Hippocampal formation (tissue), 2 donors: ENCODE data around the gene FTCDNL1.

Source experiments
- DNase-seq, 2 donors: peaks; one replicate each; lab custom pipeline; 2025; lab: John Stamatoyannopoulos, UW

Gene FTCDNL1

DNA sequence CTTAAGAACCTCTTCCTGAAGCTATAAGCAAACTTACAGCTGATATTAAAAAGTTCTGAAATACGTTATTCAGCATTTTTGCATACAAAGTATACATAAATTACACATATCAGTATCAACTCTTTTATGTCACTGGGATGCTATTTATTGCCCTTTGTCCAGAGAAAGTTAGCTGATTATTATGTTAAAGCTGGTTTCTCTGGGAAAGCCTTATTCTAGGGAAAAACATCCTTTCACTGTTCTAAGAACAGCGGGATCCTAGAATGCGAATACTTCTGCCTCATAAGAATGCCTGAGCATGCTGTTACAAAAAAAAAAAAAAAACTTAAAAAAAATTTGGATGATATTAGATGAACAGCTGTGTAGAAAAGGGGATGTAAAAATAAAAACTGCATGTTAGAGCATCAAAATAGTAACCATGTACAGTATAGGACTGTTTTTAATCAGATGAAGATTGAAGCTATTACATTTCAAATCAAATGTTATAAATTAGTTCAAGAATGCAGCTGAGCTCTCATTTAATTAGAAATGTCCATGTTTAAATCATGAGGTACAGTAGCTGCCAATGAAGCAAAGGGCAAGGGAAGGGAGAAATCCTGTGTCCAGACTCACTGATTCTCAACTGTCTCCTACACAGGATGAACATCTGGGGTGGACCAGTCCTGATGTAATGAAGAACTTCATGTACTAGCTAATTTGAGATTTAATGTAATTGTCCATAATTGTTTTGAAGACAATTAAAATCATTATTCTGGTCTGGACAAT is 8.2 kb downstream of the FTCDNL1 start:
- DNase-seq: no peak

DNA sequence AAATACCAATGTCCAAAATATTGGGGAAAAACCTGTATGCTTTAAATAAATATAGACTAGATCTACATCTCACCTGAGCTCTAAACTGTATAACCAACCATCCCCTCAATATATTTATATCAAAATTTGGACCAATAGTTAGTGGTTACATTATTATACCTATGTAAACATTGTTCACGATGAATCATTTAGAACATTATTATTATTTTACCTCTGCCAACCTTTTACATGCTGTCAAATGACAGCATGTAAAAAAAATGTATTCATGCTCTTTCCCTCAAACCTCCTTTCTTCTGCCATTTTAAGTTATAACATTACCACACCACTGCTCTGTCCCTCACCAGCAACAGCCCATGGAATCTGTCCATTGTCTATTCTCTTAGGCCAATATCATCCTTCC is 9.6 kb downstream of the FTCDNL1 start:
- no peak for DNase-seq

DNA sequence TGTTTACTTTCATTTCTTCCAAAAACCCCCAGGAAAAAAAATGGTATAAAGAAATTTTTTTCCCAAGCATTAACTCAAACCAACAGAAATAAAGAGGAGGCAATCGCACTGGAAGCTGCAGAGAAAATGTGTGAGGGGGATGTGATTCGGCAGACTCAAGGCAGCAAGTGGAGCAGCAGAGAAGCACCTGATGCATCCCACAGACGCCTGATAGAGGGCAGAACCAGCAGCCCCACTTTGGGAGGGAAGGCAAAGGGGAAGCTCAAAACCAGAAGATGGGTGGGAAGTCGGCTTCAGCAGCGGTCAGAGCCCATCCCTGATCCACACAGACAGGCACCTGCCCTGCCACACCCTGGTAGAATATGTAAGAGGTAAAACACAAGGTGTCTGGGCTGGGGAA is 12.6 kb downstream of the FTCDNL1 start:
- no peak for DNase-seq

DNA sequence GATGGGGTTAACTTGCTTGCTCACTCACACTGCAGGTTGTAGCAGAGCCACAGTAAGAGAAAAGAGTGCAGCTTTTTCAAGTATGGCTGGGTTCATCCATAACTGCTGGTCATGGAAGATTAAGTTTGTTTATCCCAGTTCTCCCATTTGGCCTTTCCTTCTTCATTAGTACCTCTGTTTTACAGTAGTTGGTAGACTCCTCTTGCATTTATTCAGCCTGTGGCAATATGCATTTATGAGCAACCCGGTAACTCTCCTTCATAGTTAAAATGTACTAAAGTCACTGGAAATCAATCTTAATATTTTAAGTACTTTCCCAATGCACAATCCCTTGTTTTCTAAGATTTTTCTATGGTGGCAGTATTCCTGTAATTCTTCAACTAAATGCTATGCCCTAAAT is 14.0 kb downstream of the FTCDNL1 start:
- DNase-seq: no peak

DNA sequence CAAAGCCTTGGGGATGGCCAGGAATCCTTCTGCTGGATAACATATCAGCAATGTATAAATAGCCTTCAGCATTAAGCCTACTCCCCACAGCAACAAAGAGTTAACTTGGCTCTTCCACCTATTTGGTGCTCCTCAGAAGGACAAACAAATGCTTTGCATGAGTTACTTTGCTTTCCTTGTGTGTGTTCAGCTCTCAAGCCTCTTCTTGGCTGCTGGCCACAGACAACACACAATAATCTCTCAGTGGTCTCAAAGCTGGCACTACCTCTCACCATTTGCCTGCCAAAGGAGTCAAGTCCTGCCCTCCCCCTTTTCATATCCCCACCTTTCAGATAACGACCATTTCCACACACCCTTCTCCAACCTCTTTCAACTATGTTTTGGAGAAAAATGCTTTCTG is 17.5 kb downstream of the FTCDNL1 start:
- DNase-seq: peak; percentile 48 to 67

DNA sequence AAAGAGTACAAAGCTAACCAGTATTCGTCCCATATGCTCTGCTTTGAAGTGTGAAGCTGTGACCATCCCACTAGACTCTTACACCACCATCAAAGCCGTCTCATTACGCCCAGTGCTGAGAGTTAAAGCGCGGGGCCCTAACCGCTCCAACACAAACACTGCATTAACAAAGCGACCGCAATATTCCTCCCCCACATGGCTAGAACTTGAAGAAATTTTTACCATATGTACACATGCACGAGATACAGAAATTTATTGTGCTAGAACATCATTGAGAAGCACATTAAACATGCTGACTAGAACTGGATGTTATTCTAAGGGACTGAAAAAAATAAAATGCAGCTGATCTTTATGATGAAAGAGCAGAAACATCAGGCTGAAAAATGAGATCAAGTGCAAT is 20.5 kb downstream of the FTCDNL1 start:
- DNase-seq: no peak

DNA sequence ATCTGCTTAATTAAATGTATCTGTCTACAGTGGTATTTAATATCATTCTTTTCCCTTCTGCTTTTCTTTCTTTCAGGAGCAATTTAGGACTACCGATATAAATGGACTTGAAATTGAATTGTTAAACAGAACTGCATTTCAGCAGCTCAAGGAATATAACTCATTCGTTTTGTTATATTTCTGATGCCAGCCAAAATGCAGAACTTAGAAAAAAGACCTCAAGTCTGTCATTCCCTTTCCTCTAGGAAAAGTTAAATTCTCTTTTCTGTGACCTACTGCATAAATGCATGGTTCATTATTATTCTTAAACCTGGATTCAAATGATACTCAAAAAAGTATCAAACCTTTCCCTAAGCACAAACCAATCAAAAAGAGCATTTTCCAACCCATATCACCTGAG is 21.4 kb downstream of the FTCDNL1 start:
- DNase-seq: no peak

DNA sequence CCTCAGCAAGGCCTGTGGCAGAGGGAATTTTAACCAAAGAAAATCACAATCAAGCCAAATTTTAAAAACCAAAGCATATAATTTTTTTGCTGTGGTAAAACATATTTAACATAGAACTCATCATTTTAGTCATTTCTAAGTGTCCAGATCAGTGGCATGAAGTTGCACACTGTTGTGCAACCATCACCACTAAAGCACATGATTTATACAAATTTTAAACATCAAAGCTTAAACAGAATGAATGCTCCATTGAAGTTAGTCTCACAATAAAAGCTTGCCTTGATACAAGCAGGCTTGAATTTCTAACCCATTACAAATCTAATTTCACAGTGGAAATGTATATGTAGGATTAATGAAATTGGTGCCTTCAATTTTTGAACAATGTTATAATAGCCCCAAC is 31.2 kb downstream of the FTCDNL1 start:
- no peak for DNase-seq

DNA sequence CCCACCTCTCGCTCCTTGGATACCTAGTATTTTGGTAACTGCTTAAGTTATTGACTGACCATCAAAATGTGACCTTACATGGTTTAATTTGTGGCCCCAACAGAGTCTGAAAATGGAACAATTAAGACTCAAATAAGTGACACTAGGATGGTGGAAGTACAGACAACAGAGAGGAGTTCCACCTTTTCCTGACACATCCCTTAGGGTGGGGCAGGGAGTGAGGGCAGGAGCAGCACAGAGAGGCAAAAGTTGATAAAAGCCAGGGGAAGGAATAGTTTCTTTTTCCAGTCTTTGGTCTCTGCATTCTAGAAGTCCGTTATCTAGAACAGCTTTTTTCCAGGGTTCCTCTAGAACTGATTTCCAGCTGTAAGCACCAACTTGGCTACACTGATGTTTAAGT is 32.2 kb downstream of the FTCDNL1 start:
- DNase-seq: no peak

DNA sequence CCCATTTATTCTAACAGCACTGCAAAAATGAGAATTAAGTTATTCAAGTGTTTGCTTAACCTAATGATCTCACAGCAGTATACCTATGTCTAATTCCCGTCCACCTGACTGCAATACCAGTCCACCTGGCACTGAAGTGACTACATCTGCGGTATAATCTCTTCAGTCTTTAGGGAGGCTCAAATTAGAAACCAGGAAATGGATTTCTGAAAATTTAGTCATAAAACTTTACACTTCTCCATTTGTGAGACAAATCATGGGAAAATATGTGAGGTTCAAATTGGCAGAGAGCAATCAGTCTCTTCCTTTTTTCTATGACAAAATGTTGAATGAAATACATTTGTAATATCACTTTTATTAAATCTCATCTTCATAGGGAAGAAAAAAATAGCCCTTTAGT is 33.0 kb downstream of the FTCDNL1 start:
- no peak for DNase-seq

DNA sequence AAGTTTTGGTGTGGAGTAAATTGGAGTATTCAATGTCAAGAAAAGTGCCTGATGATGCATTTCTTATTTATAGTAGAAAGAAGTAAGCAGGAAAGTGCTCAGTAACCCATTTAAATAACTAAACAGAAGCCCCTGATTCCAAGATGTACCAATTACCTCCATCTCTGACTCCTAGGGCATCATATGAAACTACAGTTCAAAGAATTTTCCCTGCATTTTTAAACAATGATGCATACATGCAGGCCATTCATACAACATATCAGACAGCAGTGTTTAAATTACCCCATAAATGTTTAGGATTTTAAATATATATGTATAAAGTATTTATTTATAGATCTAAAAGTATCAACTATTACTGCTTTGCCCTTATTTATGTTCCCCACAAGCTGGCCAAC is 36.2 kb downstream of the FTCDNL1 start:
- DNase-seq: no peak

DNA sequence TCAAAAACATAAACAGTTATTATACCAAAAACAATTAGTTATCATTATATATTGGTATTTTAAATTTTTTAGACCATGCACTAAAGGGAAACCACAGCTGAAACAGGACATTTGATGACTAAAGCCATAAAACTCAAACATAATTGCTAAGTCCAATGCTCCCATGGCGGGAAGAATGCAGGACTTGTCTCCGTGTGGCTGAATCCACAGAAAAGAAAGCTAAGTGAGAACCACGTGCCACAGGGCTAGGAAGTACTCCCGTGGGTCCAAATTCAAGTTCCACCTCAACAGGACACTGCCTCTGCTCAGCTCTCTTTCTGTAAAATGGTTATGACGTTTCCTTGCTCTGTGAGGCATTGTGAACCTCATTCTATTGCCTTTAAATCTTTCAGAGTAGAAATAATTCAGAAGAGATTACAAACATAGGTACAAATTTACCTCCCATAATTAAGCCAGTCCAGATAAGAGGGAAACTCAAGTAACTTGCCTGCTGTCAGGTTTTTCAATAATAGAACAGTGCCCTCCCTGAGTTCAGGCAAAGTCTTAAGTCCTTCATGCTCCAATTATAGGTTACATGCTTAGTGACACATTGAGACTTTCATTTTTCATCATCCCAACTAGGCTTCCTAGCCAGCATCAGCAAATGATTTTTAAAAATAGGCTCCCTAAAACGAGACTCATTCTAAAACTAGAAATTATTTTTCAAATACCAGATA is 36.7 kb downstream of the FTCDNL1 start:
- DNase-seq: no peak

DNA sequence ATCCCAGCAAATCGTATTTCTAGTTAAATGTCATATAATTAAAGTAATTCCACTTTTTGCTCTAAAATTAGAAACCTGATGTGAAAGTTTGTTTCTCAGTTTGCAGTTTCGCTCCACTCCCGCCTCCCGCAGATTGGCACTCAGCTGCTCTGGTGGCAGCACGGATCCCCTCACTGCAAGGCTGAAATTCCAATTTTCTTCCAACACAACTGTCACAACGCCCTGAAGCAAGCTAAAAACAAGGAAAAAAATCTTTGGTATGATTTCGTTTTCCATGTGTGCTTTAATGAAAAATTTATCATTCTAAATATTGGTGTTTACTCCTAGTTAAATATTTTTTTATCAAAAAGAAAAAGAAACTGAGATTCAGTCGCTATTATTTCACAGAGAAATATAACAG is 38.5 kb downstream of the FTCDNL1 start:
- no peak for DNase-seq

DNA sequence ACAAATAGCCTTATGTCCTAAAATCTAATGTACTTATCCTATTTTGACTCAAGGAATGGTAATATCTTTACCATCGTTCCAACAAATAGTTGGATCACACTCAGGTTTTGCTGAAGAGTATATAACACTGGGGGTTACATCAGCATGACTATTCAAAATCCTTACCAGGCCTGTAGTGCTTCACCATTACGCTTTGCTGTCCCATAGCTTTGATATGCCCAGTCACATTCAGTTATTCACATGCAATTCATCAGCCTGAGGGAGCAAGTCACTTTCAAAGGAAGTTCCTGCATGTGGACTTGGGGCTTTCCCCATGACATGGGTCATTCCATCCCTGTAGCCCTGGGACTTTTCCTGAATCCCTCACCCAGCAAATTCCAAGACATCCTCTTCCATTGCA is 39.6 kb downstream of the FTCDNL1 start:
- no peak for DNase-seq

DNA sequence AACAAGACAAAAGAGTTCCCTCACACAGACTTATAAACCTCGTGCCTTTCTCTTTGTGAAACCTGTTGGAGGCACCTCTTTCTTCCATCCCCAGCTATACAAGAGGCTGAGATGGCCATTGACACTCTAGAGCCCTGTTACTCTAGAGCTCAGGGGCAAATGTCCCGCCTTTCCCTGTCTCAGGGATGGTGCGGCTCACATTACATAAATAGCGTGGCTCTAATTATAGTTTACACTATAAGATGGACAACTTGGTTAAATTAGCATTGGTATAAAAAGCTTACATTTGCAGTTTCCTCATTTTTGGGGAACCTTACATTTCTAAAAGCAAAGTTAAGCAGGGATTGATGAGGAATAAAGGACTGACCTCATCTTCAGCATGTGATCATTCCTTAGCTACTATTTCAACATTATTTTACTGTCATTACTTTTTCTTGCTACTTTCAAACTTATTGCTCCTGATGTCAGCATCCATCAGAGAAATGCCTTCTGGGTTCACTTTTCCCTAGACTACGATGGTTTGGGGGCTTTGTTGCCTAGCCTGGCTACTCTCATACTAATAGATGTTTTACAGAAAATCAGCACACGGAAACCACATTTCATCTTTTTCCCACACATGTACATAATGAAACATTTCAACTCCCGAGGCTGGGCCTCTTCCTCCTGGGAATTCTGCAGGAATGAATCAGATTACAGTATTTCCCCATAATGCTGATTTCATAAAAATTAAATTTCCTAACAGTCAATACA is 40.4 kb downstream of the FTCDNL1 start:
- DNase-seq: no peak

DNA sequence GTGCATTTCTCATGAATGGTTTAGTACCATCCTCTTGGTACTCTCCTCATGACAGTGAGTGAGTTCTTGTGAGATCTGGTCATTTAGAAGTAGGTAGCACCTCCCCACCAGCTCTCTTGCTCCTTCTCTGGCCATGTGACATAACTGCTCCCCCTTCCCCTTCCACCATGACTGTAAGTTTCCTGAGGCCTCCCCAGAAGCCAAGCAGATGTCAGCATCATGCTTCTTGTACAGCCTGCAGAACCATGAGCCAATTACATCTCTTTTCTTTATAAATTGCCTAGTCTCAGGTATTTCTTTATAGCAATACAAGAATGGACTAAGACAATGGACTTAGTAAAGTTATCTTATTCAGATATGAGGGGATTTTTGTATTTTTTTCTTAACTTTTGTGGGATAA is 43.0 kb downstream of the FTCDNL1 start:
- no peak for DNase-seq

DNA sequence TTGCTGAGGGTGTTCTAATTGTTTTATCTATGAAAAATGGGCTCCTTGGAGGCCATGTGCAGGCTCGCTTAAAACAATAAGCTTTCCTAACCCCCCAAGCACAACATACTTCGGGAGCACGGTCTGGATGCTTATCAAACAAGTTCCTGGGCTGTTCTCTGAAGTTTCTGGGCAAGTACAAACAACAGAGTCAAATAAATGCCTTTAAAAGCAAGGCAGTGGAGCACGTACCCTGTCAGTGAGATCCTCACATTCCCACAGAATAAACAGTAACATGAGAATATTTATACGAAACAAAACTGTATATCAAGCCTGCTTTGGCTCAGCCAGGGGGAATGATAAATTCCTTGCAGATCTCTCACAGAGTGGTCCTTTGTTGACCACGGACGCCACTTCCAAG is 44.8 kb downstream of the FTCDNL1 start:
- peak in 1 of 2 donors; percentile 16 for DNase-seq

DNA sequence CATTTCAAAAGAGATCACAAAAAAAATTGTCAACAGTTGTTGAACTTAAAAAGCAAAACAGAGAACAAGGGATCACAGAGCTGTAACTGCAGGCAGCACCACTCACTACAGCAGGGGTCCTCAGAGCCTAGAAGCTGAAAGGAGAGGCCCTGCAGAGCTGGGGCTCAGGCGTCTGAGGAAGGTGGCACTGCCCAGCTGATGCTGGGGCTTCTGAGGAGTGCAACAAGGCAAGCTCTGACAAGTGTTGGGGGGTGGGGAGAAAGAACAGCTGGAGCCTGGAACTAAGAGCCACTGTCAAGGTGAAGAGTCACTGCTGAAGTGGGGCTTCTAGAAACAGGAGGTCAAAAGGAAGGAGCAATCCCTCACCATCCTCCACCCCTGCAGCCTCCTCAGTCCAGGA is 46.2 kb downstream of the FTCDNL1 start:
- no peak for DNase-seq

DNA sequence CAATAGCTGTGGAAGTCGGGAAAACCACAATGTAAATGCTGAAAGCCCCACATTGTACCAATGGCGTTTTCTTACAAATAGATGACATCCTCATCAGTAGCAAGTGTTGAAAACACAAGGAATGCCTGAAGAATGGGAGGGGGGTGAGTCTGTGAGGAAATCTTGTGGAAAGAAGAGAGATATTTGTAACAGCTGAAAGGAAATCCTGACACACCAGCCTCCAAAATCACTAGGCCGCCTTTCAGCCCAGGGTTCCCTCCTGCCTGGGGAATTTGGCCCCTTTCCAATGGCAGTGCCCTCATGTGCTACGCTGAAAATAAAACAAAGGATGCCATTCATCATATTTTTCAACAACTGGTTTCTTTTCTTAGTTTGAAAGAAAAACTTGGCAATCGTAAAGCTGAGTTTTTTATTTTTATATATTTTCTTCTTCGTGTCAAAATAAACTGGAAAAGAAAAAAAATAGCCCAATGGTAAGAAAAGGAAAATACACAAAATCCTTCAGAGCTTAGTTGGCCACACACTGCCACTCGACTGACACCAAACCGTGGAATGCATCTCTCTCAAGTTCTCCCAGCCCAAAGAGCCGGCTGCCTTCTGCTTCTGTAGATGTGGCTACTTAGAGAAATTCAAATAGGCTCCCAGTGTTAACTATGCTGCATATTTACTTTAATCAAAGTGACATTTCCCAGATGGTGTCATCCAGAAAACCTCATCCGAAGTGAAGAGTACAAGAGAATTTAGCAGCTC is 52.0 kb downstream of the FTCDNL1 start:
- DNase-seq: peak; percentile 40 to 62

DNA sequence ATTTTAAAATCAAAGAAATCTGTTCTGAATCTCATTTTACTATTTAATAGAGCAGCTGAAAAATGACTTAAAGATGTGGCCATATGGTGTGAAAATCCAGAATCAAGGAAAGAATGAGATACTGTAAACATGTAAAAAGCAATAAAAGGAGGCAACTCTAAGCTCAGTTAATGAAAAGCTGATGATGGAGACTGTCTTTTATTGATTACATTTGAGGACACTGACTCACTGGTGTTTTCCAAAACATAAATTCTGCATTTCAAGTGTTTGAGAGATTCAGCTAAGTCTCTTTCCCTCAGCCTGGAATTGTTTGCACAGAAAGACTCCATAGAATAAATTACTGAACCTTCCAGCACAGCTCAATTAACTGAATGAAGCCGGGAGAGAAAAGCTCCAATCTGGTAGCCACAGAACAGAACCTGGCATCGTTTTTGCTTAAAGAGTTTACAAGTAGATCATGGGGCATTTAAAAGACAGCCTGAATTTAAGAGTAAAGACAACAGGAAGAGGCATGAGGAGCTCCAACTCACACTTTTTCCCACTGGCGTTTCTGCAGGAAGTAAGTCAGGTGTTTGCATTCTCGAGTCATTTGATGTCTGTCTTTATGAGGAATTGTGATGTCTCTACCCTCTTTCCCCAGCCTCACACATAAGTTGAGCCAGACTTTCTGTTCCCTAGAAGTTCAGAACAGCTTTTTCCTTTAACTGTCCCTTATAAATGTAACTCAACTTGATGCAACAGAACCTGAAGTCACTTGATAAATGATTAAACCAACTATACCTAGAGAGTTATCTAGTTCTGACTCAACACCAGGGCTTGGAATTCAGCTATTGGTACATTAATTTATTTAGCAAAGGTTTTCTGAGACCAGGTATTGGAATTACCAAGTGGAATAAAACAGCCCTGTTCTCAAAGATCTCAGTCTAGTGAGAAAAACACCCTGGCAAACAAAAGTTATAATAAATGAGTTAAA is 53.3 kb downstream of the FTCDNL1 start:
- peak in 1 of 2 donors; percentile 29 for DNase-seq

DNA sequence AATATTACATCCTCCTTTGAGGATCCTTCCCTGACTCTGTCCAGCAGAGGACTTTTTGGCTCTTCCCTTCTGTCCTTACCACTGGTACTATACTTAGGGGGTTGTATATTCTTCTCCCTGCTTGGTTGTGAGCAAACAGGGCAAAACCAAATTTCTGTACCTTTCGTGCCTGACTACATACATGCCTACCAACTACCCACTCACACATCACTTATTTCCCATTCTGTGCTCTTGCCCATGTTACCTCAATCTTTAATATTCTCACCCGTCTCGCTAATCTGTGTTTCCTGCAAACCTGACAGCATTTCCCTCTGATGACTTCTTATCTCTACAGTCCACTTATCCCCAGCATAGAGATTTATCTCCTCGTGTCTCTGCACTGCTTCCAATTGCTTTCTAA is 58.6 kb downstream of the FTCDNL1 start:
- no peak for DNase-seq
